ENCODE data around the gene MRPL2. TPM values are rescaled to one million over a fixed set of nuclear protein-coding genes. Genes with fewer than 3 reads are reported as not detected.
A peak's percentile ranks its signal among the peaks of the same experiment; 100 is the strongest.

The MRPL2 gene
- total RNA-seq, 1 donor from 2014 or later: 42.9 TPM

DNA sequence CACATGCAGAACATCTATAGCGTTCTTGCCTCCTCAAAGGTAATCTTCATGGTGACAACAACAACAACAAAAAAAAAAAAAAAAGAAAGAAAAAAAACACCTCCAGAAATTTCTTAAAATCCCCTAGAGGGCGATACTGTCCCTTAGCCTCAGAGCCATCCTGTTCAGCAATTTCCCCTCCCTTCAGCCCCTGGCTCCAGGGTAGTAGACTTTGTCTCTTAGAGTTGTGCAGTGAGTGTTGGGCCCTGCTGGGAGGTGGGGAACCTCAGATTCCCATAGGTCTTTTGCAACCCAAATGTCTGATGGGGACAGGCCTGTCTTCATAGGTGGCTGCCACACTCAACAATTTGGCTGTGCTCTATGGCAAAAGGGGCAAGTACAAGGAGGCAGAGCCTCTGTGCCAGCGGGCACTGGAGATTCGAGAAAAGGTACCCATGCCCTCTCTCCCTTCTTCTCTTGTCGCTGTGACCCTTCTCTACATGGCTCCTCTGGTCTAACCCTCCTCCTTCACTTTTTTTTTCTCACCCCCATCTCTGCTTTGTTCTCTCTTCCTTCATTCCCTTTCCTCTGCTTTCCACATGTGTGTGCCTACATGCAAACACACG is 10.9 kb upstream of the MRPL2 start:
- no peak overlapping the region for H3K4me3 Mint-ChIP-seq (ENCODE audit: unreplicated experiment)
- H3K36me3 Mint-ChIP-seq (ENCODE audit: low read depth): peaks cover 19% of the 10 kb centered on the region
- no peaks in the 10 kb centered on the region for H3K9me3 Mint-ChIP-seq (ENCODE audit: low read depth)
- H3K4me1 Mint-ChIP-seq (ENCODE audit: low read depth): peaks cover 18% of the 10 kb centered on the region
- no peak for DNase-seq (ENCODE audit: low spot score)
- no peak overlapping the region for H3K27ac Mint-ChIP-seq (ENCODE audit: unreplicated experiment)
- TF ChIP-seq, protein P1, sequence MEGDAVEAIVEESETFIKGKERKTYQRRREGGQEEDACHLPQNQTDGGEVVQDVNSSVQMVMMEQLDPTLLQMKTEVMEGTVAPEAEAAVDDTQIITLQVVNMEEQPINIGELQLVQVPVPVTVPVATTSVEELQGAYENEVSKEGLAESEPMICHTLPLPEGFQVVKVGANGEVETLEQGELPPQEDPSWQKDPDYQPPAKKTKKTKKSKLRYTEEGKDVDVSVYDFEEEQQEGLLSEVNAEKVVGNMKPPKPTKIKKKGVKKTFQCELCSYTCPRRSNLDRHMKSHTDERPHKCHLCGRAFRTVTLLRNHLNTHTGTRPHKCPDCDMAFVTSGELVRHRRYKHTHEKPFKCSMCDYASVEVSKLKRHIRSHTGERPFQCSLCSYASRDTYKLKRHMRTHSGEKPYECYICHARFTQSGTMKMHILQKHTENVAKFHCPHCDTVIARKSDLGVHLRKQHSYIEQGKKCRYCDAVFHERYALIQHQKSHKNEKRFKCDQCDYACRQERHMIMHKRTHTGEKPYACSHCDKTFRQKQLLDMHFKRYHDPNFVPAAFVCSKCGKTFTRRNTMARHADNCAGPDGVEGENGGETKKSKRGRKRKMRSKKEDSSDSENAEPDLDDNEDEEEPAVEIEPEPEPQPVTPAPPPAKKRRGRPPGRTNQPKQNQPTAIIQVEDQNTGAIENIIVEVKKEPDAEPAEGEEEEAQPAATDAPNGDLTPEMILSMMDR (IDR thresholded peaks at IDR 0.05): peak; percentile 86
- H3K27me3 Mint-ChIP-seq (ENCODE audit: low read depth): no peaks in the 10 kb centered on the region

DNA sequence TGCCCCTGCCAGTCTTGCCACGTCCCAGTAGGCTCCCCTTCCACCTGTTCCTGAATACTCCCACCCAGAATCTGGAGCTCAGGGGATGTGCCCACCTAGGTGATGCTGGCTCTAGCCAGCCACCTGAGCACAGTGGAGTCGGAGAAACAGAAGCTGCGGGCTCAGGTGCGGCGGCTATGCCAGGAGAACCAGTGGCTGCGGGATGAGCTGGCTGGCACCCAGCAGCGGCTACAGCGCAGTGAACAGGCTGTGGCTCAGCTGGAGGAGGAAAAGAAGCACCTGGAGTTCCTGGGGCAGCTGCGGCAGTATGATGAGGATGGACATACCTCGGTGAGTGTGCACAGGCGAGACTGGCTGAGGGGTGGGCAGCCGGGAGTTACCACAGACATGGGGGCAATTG is 3.6 kb upstream of the MRPL2 start:
- peak; percentile 89 for DNase-seq (ENCODE audit: low spot score)
- no peaks in the 10 kb centered on the region for H3K27me3 Mint-ChIP-seq (ENCODE audit: low read depth)
- TF ChIP-seq, protein P1 (IDR thresholded peaks at IDR 0.05): no peak
- no peak overlapping the region for H3K4me3 Mint-ChIP-seq (ENCODE audit: unreplicated experiment)
- H3K27ac Mint-ChIP-seq (ENCODE audit: unreplicated experiment): no peak overlapping the region
- H3K9me3 Mint-ChIP-seq (ENCODE audit: low read depth): no peaks in the 10 kb centered on the region
- peaks cover 40% of the 10 kb centered on the region for H3K4me1 Mint-ChIP-seq (ENCODE audit: low read depth)
- peaks cover 16% of the 10 kb centered on the region for H3K36me3 Mint-ChIP-seq (ENCODE audit: low read depth)

DNA sequence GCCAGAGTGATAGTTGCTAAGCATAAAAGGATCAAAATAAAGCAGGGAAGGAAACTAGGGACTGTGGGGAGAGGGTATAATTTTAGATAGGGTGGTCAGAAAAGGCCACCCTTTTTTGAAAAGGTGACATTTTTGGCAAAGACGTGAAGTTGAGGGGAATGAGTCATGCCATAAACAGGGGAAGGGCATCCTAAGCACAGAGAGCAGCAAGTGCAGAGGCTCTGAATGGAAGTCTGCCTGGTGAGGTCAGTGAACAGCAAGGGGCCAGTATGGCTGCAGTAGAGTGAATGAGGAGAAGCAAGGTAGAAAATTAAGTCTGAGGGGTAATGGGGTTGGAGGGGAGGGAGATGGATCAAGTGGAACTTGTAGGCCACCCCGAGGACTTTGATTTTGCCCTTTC is 2.6 kb upstream of the MRPL2 start:
- H3K27me3 Mint-ChIP-seq (ENCODE audit: low read depth): no peaks in the 10 kb centered on the region
- no peaks in the 10 kb centered on the region for H3K9me3 Mint-ChIP-seq (ENCODE audit: low read depth)
- DNase-seq (ENCODE audit: low spot score): no peak
- H3K4me1 Mint-ChIP-seq (ENCODE audit: low read depth): peaks cover 40% of the 10 kb centered on the region
- H3K36me3 Mint-ChIP-seq (ENCODE audit: low read depth): peaks cover 18% of the 10 kb centered on the region
- H3K4me3 Mint-ChIP-seq (ENCODE audit: unreplicated experiment): no peak overlapping the region
- TF ChIP-seq, protein P1 (IDR thresholded peaks at IDR 0.05): no peak
- peak overlapping the region; percentile 51 for H3K27ac Mint-ChIP-seq (ENCODE audit: unreplicated experiment)

DNA sequence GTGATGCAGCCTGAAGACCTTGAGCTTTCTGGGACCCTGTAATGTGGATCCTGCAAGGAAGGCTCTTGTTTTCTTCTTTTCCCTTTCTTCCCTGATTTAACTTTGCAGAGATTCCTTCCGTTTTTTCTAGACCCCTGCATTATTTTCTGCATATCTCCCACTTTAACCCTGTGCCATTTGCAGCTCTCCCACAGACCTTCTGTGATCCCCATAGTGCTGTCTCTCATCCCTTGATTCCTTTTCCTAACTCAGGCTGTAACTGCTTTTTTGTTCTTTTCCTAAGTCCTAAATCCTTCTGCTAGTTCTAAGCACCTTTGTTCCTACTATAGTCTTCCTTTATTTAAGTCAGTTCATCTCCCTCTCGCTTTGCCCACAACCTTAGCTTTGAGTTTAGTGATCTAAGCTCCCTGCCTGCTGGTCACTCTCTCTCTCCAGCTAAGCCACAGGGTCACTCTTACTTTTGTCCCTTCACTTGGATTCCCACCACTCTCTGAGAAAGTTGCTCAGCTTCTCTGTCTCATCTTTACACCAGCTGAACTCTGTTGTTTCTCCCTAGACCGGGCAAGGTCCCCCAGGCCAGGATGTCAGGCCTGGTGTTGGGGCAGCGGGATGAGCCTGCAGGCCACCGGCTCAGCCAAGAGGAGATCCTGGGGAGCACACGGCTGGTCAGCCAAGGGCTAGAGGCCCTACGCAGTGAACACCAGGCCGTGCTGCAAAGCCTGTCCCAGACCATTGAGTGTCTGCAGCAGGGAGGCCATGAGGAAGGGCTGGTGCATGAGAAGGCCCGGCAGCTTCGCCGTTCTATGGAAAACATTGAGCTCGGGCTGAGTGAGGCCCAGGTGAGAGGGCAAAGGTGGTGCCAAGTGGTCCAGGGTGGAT is 1.8 kb upstream of the MRPL2 start:
- Mint-ChIP-seq H3K4me3 (ENCODE audit: unreplicated experiment) (peak overlapping the region; percentile 87), H3K9me3 (ENCODE audit: low read depth) (no peaks in the 10 kb centered on the region), H3K27me3 (ENCODE audit: low read depth) (no peaks in the 10 kb centered on the region), H3K27ac (ENCODE audit: unreplicated experiment) (no peak overlapping the region), H3K36me3 (ENCODE audit: low read depth) (peaks cover 15% of the 10 kb centered on the region), H3K4me1 (ENCODE audit: low read depth) (peaks cover 40% of the 10 kb centered on the region)
- TF ChIP-seq, protein P1 (IDR thresholded peaks at IDR 0.05): no peak
- no peak for DNase-seq (ENCODE audit: low spot score)

DNA sequence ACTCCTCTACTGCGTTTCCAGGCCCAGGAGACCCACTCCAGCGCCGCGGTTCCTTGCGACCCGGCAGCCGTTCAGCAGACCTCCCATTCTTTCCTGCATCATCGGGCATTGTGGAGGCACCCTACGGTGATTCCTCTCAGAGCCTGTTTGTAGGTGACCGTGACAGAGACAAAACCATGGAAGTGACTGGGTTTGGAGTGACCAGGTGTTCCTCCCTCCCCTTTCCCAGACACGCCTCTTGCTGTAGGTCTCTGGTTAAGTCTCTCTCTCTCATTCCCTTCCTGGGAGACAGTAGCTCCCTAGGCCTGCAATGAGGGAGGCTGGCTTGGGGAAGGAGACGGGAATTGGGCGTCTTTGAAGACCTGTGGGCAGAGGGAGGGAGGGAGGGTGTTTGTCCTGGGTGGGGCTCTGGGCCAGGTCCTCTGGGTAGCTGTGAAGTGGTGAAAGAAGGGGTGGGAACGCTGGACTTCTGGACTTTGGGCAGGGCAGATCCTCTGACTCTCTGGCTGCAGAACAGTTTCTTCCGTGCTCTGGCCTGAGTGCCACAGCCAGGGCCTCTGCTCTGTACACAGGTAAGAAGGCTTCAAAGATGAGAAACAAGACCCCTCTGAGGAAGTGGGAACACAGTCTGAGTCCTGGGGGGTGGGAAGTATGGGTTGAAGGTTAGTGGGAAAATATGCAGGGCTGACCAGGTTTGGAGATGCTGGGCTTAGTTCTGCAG is 960 bp upstream of the MRPL2 start:
- TF ChIP-seq, protein P1 (IDR thresholded peaks at IDR 0.05): no peak
- peak overlapping the region; percentile 90 for H3K27ac Mint-ChIP-seq (ENCODE audit: unreplicated experiment)
- peak overlapping the region; percentile 87 for H3K4me3 Mint-ChIP-seq (ENCODE audit: unreplicated experiment)
- H3K9me3 Mint-ChIP-seq (ENCODE audit: low read depth): no peaks in the 10 kb centered on the region
- no peak for DNase-seq (ENCODE audit: low spot score)
- H3K4me1 Mint-ChIP-seq (ENCODE audit: low read depth): peaks cover 40% of the 10 kb centered on the region
- peaks cover 14% of the 10 kb centered on the region for H3K36me3 Mint-ChIP-seq (ENCODE audit: low read depth)
- no peaks in the 10 kb centered on the region for H3K27me3 Mint-ChIP-seq (ENCODE audit: low read depth)
